ENCODE data around the gene GPS1.

DNA sequence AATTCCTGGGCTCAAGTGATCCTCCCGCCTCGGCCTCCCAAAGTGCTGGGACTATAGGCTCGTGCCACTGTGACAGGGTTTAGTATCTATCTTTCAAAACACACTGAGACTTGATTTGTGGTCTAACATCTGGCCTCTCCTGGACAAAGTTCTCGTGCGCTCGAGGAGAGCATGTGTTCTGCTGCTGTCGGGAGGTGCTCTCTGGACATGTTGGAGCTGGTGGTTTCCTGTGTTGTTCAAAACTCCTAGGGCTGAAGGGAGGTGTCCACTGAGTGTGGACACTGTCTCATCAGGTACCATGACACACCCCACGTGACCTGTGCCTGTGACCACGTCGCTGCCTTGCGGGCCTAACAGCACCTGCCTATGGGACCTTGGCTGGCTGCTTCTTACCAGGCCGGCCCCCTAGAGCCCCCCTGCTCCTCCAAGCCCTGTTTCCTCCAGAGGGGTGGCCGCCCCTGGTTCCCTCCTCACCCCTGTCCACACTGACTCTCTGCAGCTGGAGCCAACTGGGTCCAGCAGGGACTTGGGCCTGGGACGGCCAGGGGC, 5.7 kb upstream of the GPS1 start:
- TF ChIP-seq, protein P1, sequence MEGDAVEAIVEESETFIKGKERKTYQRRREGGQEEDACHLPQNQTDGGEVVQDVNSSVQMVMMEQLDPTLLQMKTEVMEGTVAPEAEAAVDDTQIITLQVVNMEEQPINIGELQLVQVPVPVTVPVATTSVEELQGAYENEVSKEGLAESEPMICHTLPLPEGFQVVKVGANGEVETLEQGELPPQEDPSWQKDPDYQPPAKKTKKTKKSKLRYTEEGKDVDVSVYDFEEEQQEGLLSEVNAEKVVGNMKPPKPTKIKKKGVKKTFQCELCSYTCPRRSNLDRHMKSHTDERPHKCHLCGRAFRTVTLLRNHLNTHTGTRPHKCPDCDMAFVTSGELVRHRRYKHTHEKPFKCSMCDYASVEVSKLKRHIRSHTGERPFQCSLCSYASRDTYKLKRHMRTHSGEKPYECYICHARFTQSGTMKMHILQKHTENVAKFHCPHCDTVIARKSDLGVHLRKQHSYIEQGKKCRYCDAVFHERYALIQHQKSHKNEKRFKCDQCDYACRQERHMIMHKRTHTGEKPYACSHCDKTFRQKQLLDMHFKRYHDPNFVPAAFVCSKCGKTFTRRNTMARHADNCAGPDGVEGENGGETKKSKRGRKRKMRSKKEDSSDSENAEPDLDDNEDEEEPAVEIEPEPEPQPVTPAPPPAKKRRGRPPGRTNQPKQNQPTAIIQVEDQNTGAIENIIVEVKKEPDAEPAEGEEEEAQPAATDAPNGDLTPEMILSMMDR (IDR thresholded peaks at IDR 0.05) = no peak
- TF ChIP-seq POLR2AphosphoS5 (IDR thresholded peaks at IDR 0.05; ENCODE audit: insufficient read depth in 1 of 2, low read depth in 1 of 2) = no peak

All from vagina (tissue), 2 donors.